CD1c-positive myeloid dendritic cell (primary cell): ENCODE results near the gene OXLD1.
"Not testable (repeated sequence)": the region's sequence is repeated elsewhere in the genome, so short reads cannot be mapped to it uniquely, and the experiment has no call there.

ENCODE experiments used
- DNase-seq: peaks from one replicate; pipeline ENCODE4 v3.0.0-alpha.2; 2016; ENCODE audit errors: extremely low spot score

OXLD1 gene

DNA sequence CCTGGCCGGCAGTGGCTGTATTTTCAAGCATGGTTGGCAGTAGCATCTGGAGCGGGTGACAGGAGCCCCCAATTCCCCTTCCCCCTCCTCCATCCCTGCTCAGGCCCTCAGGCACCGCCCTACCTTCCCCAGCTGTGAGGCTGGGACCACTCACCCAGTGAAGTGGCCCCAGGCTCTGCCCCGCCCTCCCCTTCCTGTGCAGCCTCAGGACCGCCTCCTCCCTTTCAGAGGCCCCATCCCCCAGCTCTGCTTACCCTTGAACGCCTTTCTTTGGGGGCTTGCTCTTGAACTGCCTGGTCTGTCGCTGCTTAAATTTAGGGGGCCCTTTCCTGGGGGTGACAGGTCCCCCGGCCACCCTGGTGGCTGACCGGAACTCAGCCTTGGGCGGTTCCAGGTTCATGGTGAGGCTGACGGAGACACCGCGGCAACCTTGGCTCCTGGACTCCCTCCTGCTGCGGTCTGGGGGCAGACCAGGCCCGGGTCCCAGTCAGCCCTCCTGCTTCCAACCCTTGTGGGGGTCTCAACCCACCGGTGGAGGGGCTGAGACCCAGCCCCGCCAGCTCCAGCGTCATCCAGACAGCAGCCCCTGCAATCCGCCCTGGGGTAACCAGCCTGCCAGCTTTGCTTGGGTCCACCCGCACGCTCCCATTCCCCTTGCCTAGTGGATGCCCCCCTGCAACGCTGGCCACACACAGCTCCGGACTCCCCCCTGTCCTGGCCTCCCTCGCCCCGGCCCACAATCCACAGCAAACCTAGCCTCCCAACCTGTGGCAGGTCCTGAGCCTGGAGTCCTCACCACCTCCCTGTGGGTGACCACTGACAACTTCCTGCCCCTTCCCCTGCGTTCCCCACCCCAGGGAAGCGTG lies 13.3 kb downstream of the OXLD1 start:
- no peak for DNase-seq

DNA sequence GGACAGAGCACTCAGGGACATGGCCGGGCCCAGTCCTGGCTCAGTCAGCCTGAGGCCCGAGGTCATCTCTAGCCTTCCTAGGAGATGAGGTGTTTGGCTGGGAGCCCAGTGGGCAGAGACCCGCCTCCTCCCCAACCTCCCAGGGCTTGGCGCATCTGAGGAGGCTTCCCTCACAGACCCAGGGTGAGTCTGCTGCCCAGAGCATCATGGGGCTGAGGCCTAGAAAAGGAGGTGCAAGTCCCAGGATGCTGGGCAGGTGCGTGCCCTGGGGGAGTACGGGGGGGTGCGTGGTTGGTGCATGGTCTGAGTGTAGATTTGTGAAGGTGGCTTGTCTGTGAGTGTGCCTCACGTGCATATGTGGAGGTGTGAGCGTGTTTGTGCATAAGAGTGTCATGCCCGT lies 14.7 kb downstream of the OXLD1 start:
- no peak for DNase-seq

DNA sequence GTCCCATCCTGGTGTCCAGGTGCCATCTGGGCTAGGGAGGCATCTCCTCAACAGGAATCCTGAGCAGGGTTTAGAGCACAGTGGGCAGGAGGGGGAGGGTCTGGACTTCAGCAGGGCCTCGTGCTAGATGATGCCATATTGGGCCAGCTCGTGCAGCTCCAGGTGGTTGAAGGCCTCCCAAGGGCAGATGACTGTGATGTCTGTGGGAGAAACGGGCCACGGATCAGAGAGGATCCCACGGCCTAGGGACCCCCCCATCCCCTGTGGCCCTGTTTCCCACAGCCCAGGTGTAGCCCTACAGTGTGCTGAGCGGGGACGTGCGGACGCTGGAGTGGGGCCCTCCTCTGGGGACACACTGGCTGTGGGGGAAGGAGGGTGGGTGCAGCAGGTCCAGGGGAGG lies 15.5 kb downstream of the OXLD1 start:
- DNase-seq, result no peak

DNA sequence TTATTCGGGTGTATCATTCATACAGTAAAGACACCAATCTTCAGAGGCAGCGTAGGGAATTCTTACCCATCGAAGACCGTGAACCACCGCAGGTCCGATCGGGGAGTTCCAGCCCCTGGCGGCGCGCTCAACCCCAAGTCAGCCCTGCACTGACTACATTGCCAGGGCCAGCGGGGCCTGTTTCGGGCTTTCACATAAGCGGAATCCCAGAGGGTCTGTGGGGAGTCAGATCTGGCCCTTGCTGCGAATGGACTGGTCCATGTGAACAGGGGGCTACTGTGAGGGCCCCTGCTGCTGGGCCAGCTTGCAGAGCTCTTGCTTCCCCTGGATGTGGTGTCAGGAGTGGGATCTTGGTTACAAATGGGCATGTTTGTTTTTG lies 17.7 kb downstream of the OXLD1 start:
- DNase-seq, result no peak

DNA sequence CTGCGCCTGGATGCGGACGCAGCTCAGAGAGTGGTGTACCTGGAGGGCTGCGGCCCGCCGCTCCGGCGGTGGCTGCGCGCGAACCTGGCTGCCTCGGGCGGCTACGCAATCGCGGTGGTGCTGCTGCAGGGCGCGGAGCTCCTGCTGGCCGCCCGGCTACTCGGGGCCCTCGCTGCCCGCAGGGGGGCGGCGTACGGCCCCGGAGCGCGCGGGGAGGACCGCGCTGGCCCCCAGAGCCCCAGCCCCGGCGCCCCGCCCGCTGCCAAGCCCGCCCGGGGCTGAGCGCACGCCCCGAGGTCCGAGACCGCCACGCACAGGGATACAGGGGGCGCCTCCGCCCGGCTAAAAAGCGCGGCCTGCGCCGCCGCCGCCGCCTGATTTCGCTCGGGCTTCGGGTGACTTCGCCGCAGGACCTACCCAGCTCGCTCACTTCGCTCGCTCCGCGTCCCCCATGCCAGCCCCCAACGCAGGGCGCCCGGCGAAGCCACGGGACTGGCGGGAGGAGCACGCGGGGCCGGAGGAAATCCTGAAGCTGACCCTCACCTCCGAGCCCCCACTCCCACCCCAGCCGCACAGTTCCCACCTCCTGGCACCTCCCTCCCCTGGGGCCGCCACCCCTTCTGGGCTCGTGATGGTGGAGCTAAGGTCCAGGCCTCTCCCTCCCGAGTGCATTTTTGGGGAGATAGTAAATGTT lies 18.2 kb downstream of the OXLD1 start:
- DNase-seq, result no peak

DNA sequence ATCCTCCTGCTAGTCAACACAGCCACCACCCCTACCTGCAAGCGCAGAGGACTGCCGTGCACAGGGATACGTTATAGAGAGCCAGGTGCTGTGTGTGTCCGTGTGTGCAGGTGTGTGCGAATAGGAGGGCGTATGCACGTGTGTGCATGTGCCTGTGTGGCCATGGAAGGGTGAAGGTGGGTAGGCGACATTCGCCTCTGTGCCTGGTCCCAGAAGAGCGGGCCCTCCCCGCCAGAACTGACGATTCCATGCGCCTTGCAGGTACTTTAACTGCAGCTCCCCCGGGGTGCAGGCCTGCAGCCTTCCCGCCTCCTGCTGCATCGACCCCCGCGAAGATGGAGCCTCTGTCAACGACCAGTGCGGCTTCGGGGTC lies 18.8 kb downstream of the OXLD1 start:
- DNase-seq, result no peak

DNA sequence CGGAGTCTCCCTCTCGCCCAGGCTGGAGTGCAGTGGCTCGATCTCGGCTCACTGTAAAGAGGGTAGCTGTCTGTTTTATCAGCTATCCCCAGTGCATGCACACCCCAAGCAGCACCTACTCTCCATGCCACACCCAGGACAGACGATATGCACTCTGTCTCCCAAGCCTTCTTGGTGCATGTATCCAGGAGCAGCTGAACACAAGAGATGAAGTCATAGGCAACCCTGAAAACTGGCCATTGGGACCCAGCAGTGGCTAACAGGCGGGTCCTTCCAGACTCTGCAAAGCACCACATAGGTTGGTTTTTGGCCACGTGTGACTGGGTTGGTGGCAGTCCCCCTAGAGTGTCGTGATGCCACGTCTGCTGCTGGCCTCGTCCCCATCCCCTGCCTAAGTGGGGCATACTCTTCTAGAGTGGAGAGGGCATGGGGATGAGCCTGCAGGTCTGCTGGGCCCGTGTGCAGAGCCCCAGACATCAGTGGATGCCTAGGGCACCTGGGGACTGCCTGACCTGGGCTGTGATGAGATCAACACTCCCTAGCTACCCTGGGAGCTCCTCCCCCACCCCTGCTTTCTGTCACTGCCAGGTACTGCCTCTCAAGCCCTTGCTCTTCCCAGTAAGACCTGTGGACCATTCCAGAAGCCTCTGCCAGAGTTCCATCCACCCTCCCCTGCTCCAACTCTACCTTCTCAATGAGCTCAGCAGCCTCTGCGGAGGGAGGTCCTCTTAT lies 19.4 kb downstream of the OXLD1 start:
- DNase-seq, result no peak

DNA sequence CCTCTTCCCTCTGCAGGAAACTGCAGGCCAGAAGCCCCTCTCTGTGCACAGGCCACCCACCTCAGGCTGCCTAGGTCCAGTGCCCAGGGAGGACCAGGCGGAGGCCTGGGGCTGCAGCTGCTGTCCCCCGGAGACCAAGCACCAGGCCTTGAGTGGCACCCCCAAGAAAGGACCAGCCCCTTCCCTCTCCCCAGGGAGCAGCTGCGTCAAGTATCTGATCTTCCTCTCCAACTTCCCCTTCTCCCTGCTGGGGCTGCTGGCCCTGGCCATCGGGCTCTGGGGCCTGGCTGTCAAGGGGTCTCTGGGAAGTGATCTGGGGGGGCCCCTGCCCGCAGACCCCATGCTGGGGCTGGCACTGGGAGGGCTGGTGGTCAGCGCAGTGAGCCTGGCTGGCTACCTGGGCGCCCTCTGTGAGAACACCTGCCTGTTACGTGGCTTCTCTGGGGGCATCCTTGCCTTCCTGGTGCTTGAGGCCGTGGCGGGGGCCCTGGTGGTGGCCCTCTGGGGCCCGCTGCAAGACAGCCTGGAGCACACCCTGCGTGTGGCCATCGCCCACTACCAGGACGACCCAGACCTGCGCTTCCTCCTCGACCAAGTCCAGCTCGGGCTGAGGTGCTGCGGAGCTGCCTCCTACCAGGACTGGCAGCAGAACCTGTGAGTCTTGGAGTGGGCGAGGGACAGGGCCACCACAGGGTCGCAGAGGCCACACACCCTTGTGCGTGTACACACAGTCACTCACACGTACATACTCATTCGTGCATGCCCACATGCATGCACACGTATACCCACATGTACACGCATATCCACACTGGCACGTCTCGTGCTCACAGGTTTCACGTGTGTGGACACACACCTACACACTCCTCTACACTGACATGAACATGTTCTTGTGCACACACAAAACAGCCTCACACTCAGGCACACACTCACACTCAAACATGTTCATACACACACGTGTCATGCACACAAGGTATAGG lies 21.1 kb downstream of the OXLD1 start:
- DNase-seq, result no peak

DNA sequence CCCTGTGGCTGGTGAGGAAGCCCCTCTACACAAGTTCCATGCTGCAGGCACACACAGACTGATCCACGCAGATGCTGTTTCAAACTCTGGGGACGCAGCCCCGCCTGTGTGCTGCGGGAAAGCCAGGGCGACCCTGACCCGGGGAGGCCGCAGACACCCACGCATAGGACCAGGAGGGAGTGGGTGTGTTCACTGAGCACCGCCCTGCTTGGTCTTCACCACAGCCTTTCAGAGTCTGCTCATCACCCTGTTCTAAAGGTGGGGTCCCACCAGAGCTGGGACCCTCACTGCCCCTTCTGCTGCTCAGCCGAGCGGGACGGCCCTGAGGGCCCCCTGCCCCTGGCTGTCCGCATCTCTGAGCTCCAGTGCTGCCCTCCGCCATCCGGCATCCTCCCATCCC lies 21.9 kb downstream of the OXLD1 start:
- DNase-seq, result no peak

DNA sequence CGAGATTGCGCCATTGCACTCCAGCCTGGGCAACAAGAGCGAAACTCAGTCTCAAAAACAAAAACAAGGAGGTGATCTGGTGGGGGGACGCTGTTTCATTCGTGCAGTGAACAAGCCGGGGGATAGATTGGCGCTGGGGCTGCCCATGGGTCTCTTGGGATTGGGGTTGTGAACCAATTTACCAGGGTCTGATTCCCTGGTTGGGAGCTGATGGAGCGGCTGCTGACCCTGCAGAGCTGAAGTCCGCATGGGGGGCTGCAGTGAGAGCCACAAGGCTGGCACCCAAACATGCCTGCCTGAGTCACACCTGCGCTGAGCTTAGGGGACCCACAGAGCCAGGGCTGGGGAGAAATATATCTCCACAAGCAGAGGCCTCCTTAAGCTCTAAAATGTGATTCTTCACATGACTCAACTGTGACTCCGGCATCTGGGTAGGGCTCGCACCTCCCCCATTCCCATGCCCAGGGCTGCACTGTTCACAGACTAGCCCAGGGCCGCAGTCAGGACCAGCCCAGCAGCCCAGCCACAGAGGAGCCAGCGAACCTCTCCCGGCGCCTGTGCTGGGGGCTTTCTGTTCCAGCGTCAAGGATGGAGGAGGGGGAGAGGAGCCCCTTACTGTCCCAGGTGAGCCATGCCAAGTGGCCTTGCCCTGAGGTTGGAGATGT lies 24.4 kb downstream of the OXLD1 start:
- no peak for DNase-seq

DNA sequence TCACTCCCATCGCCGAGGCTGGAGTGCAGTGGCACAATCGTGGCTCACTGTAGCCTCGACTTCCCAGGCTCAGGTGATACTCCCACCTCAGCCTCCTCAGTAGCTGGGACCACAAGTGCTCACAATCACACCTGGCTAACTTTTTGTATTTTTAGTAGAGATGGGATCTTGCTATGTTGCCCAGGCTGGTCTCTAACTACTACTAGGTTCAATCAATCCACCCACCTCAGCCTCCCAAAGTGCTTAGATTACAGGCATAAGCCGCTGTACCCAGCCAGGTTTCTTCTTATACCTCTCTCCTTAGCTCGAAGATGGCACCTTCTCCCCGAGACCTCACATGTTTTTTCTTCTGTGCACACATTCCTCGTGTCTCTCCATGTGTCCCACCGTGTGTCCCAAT lies 26.4 kb downstream of the OXLD1 start:
- no peak for DNase-seq

DNA sequence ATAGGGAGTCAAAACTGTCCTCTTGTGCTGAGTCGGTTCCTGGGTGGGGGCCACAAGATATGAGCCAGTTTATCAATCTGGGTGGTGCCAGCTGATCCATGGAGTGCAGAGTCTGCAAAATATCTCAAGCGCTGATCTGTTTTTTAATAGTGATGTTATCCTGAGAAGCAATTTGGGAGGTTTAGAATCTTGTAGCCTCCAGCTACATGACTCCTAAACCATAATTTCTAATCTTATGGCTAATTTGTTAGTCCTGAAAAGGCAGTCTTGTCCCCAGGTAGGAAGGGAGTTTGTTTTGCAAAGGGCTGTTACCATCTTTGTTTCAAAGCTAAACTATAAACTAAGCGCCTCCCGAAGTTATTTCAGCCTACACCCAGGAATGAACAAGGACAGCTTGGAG lies 27.7 kb downstream of the OXLD1 start:
- no peak for DNase-seq

DNA sequence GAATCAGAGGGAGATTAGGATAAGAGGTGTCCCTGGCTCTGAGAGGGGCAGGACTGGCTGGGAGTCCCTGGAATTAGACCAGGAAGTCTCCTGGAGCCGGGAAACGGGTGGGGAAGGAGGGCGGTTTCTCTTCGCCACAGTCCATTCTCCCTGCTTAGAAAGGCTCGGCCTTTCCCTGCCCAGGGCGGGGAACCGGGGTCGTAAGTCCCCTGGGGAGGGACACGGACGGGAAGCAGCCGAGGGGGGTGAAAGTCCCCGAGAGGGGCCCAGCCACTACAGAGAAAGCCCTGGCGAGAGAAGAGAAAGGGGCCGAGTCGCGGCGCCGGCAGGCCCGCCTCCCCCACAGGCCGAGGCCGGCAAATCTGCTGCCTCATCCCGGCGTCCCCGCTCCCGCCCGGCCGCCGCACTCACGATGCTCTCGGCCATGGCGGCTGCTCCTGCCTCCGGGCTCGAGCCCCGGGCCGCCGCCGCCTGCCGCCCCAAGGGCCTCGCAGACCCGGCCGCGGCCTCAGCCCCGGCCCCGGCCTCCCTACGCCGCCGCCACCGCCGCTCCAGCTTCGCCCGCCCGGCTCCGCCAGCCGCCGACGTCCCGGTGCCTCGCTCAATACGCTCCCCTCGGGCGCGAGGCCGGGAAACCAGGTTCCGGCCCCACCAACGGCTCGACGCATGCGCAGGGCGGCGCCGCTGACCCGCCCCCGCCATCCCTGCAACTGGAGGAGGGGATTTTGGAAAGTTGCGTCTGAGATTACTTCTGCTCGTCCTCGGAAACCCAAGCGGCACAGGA lies 29.7 kb downstream of the OXLD1 start, which contains the start of the genes NPLOC4 and TSPAN10:
TSS of gene NPLOC4 (minus strand) at position 608 of the 784 bp plus-strand sequence. CDS start at position 426, 182 bp downstream.
TSS of gene TSPAN10 (plus strand) at position 692 of the 784 bp plus-strand sequence. CDS start 5,217 bp downstream, outside the sequence.
- peak; percentile 95 for DNase-seq

DNA sequence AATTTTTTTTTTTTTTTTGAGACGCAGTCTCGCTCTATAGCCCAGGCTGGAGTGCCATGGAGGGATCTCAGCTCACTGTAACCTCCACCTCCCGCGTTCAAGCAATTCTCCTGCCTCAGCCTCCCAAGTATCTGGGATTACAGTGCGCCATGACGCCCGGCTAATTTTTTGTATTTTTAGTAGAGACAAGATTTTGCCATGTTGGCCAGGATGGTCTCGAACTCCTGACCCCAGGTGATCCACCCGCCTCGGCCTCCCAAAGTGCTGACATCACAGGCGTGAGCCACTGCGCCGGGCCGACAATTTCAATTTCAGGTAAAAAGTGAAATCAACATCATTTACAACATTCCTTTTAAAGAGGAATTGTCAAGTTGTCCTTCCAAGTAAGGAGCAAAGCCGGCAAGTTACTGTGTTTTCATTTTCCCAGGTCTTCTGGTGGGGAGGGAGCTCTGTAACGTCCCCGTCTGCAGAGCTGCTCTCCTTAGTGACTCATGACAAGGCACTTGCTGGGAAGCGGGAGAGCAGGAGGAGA lies 30.4 kb downstream of the OXLD1 start:
- DNase-seq, result no peak

DNA sequence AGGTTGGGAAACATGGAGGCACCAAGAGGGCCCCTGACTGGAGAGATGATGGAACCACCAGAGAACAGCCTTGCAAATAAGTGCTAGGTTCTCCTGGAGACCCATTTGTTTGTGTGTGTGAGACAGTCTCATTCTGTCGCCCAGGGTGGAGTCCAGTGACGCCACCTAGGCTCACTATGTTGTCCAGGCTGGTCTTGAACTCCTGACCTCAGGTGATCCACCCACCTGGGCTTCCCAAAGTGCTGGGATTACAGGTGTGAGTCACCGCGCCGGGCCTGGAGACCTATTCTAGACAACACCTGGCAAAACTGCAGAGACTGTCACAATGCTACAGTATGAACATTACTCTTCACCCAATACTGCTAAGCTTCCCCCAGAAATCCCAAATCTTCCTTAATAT lies 31.0 kb downstream of the OXLD1 start:
- no peak for DNase-seq

DNA sequence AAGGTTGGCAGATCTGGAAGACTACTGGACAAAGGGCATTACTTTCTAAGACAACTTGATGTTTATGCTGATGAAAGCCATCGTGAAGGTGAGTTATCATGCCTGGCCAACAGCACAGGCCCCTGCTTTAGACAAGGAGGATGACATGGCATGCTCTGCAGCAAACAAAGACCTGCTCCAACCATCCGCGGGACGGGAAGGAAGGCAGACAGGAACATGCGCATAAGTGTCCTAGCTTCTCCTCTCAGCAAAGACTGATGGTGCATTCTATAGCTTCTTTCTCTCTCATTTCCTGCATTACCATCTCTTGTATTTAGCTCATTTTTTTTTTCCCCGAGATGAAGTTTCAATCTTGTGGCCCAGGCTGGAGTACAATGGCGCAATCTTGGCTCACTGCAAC lies 34.9 kb downstream of the OXLD1 start:
- no peak for DNase-seq

DNA sequence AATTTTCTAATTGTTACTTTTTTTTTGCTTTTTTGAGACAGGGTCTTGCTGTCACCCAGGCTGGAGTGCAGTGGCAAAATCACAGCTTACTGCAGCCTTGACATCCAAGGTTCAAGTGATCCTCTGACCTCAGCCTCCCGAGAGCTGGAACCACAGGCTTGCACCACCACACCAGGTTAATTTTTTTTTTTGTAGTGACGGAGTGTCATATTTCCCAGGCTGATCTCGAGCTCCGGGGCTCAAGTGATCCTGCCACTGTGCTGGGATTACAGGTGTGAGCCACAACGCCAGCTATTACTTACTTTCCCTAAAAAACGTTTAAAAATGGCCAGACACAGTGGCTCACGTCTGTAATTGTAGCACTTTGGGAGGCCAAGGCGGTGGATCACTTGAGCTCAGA lies 36.1 kb downstream of the OXLD1 start:
- DNase-seq, result no peak

DNA sequence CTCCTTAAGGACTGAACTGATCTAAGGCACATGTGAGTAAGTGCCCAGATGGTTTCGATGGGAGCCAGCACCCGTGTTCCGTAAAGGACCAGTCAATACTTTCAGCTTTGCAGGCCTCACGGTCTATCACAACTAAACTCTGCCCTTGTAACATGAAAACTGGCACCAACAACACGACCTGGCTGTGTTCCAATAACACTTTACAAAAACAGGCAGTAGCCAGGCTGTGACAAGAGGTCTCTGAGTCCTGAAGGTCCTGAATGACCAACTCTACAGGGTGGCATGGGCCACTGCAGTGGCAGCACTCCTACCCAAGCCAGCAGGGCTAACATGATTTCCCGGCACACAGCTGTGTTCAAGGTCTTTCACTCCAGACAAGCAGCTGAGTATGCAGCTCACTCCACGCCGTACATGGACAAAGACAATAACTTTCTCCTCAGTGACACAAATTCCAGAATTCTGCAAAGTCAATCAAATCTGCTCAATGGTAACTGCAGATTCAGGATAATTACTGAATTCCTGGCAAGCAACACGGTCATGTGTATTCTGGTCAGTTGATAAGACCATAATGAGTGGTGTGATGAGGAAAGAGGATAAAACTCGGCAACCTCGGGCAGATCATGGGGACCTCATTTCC lies 44.8 kb downstream of the OXLD1 start:
- DNase-seq, result no peak

DNA sequence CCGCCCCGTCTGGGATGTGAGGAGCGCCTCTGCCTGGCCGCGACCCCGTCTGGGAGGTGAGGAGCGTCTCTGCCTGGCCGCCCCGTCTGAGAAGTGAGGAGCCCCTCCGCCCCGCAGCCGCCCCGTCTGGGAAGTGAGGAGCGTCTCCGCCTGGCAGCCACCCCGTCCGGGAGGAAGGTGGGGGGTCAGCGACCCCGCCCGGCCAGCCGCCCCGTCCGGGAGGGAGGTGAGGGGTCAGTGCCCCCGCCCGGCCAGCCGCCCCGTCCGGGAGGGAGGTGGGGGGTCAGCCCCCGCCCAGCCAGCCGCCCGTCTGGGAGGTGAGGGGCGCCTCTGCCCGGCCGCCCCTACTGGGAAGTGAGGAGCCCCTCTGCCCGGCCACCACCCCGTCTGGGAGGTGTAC lies 48.1 kb downstream of the OXLD1 start:
- DNase-seq, result not testable (repeated sequence)
